HG02870 (cell line): ENCODE measurements around the gene RNF2.
A peak's percentile ranks its signal among the peaks of the same experiment; 100 is the strongest.
"Not testable (repeated sequence)": the region's sequence is repeated elsewhere in the genome, so short reads cannot be mapped to it uniquely, and the experiment has no call there.

ENCODE experiments used
- ATAC-seq: cut with Tn5 transposase; IDR thresholded peaks from one replicate; pipeline ENCODE4 v1.9.1; 2021; ENCODE audit warnings: mild to moderate bottlenecking, moderate library complexity; ENCODE audit not compliant: unreplicated experiment

The RNF2 gene

DNA sequence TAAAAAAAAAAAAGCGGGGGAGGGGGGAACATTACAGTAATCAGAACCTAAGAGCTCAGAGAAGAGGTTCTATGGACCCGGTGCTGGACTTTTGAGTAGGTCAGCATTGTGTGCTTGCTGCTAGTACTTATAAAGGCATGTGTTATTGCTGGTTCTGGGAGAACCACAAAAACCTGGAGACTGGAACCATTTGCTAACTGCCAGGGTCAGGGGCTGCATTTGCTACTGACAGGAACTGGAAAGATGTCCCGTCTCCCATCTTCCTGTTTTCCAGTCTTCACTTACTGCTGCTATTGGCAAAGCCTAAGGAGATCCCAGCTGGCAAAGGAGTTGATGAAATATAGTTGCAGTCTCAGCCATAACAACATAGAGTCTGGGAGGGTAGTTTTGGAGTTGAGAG, 4.3 kb downstream of the RNF2 start:
- ATAC-seq, result no peak

DNA sequence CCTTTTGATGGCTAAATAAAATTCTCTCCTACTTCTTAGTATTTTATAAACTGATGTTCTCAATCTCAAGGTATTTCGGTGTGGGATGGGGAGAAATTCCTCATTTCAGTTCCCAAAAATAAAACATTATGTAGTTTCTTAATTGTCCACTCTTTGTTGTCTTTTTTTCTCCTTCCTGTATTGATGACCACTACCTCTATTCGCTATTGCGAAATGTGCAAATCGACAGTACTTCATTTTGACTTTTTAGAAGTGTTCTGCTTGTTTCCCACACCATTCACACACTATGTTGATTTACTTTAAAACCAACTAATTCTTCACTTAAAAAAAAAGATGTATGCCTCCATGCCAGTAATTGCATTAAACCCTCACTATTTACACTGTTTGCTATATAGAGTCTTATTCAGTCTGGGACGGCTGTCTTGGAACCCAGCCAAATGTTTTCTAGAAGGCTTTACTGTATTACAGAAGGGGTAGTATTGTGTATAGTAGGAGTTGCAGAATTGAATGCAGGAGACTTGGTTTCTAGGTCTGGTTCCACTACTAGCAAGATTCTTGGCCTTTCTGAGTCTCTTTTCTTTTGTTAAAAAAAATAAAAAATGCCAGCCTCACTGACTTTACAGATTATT, 5.6 kb downstream of the RNF2 start:
- ATAC-seq, result no peak

GRCh38 chr1:185053204-185053603, 7.8 kb downstream of the RNF2 start:
- ATAC-seq, result no peak

GRCh38 chr1:185054365-185055060, 9.2 kb downstream of the RNF2 start:
- no peak for ATAC-seq

DNA sequence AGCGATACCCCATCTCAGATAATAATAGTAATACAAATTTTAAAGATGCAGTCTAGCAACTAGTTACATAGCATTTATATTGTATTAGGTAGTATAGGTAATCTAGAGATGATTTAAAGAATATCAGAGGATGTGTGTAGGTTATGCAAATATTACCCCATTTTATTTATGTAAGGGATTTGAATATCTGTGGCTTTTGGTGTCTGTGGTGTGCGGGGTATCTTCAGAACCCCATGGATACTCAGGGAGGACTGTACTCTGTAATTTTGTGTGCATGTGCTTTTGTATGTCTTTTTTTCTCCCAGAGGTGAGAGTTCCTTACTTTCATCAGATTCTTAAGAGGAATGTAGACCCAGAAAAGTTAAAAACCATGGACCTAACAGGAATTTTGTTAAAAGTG, 12.8 kb downstream of the RNF2 start:
- ATAC-seq, result no peak

- no peak for ATAC-seq
Observed at GRCh38 chr1:185058876-185059275, 13.5 kb downstream of the RNF2 start.

DNA sequence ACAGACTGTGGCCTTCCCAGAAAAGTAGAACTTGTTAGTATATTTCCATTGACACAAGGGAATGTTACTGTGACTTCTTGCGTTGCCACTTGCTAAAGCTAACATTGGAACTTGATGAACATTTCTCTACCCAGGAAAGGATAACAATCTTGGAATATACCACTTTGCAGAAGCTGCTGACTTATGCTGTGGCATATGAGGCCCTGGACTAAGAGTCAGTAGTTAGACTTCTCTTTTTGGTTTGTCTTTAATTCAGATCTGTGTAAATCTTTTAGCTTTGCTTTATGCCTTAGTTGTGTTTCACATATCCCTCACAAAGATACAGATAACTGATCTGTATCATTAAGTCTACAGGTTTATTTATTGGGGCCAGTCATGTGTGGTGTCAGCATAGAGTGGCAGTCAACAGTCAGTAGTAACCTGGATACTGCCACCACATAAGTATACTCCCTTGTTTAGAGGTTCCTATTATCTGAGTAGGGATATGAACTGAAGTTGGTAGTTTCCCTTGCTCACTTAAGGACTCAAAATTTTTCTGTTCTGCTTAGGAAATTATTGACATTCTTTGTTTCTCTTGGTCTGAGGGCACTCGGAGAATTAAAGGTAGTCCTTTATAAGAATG, 14.7 kb downstream of the RNF2 start:
- no peak for ATAC-seq

DNA sequence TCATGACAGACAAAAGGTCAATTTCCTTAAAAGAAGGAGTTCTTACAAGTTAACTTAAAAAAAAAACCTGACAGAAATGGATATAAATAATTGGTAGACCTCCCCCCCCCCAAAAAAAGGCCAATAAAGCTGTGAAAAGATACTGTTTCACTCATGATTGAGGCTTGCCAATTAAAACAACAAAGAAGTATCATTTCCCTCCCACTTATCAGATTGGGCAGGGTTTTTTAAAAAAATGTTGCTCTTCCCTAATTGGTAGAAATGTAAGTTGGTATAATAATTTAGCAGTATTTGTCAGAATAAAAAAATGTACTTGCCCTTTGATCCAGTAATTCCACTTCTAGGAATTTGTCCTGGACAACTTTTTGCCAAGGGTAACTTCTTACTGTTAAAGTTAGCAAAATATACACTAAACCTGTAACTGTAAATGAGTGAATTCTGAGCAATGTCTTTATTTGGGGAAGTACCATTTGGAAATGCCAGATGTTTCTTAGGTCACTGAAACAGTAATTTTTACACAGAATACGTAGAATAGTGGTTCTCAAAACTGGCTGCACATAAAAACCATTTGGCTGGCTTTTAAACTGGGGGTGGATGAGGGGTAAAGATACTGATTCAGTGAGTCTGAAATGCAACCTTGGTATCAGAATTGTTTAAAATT, 17.5 kb downstream of the RNF2 start:
- peak; percentile 51 for ATAC-seq

- ATAC-seq, result no peak
Observed at GRCh38 chr1:185063719-185064118, 18.4 kb downstream of the RNF2 start.

DNA sequence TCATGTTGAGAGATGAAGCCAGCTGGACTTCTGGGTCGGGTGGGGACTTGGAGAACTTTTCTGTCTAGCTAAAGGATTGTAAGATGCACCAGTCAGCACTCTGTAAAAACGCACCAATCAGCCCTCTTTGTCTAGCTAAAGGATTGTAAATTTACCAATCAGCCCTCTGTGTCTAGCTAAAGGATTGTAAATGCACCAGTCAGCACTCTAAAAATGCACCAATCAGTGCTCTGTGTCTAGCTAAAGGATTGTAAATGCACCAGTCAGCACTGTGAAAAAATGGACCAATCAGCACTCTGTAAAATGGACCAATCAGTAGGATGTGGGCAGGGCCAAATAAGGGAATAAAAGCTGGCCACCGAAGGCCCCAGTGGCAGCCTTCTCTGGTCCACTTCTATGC, 19.6 kb downstream of the RNF2 start:
- not testable (repeated sequence) for ATAC-seq

DNA sequence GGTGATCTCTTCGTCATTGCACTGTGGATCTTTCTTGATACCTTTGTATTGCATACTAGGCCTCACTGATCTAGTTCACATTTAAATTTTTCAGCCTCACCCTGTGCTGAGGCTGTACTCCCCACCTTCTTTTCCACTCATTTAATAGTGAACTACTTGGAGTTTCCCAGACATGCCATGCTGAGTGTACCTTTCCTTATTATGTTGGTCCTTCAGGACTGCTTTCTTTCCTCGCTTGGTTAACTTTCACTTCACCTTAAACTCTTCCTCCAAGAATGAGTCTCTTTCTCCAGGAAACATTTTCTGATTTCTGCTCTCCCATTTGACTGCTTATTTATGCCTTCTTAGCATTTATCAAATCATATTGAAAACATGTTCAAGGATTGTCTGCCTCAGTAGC, 20.8 kb downstream of the RNF2 start:
- ATAC-seq, result no peak

- ATAC-seq, result no peak
Observed at GRCh38 chr1:185068341-185068740, 23.0 kb downstream of the RNF2 start.

DNA sequence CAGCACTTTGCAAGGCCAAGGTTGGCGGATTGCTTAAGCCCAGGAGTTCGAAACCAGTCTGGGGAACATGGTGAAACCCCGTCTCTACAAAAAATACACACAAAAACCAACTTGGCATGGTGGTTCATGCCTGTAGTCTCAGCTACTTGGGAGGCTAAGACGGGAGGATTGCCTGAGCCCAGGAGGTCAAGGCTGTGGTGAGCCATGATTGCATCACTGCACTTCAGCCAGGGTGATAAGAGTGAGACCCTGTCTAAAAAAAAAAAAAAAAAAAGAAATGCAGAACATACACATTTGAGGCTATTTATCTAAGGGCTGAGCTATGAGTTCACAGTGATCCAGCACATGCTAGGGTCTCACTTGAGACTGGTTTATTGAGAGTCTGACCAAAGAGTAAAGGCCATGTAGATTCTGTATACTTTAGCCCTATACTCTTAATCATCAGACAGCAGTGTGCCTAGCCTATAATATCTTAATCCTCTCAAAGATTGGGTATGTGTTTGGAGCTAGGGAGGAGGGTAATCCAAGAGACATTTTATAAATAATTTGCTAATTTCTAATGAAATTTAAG, 23.9 kb downstream of the RNF2 start:
- ATAC-seq, result no peak

- ATAC-seq, result no peak
Observed at GRCh38 chr1:185070051-185070450, 24.7 kb downstream of the RNF2 start.

GRCh38 chr1:185073725-185074124, 28.4 kb downstream of the RNF2 start:
- no peak for ATAC-seq

GRCh38 chr1:185074307-185074706, 28.9 kb downstream of the RNF2 start:
- ATAC-seq, result no peak

GRCh38 chr1:185075476-185075875, 30.1 kb downstream of the RNF2 start:
- ATAC-seq, result no peak

- no peak for ATAC-seq
Observed at GRCh38 chr1:185077374-185077773, 32.0 kb downstream of the RNF2 start.

DNA sequence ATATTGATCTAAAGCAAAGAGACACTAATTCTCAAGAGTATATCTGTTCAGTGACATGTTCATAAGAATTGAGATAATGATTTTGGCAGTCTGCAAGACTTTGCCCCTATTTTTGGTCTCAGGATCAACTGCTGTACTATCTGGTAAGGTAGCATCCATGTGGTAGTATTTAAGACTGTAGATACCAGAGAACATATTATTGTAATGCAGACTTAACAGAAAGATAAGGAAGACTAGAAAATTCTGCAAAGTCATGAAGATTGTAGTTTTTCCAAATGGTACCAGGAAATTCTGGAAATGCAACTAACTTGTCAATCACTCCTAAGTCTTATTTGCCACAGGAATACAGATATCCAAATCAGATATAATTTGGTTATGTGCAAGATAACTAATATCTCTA, 35.1 kb downstream of the RNF2 start:
- no peak for ATAC-seq

DNA sequence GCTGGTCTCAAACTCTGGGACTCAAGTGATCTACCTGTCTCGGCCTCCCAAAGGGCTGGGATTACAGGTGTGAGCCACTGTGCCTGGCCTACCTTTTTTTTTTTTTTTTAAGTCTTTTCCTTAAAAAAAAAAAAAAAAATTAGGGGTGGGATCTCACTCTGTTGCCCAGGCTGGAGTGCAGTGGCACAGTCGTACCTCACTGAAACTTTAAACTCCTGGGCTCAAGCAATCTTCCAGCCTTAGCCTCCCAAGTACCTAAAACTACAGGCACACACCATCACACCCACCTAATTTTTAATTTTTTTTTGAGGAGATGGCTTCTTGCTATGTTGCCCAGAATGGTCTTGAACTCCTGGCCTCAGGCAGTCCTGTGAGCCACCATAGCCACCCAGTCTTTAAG, 38.5 kb downstream of the RNF2 start:
- no peak for ATAC-seq

DNA sequence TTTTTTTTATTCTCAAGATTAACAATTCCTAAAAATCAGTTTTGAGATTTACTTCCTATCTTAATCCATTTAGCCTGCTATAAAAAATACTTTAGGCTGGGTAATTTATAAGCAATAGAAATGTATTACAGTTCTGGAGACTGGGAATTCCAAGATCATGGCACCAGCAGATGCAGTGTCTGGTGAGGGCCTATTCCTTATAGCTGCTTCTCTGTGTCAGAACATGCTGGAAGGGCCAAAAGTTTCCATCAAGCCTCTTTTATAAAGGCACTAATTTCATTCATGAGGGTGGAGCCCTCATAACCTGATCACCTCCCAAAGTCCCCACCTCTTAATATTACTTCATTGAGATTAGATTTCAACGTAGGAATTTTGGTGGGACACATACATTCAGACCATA, 41.7 kb downstream of the RNF2 start:
- no peak for ATAC-seq

GRCh38 chr1:185087746-185088145, 42.4 kb downstream of the RNF2 start:
- ATAC-seq, result no peak
